HG03520 (cell line): ENCODE data around the gene NUCB2.

Source experiments
- ATAC-seq: cut with Tn5 transposase; IDR thresholded peaks from one replicate; pipeline ENCODE4 v1.9.1; 2021; ENCODE audit warnings: mild to moderate bottlenecking, moderate library complexity; ENCODE audit not compliant: unreplicated experiment

The NUCB2 gene

GRCh38 chr11:17379383-17380180 is 103.0 kb downstream of the NUCB2 start:
- no peak for ATAC-seq

- ATAC-seq: no peak
These were observed 104.6 kb downstream of the NUCB2 start for GRCh38 chr11:17381156-17381555.
